ENCODE data around the gene LCN1. TPM values are rescaled to one million over a fixed set of nuclear protein-coding genes. Genes with fewer than 3 reads are reported as not detected.
A peak's percentile ranks its signal among the peaks of the same experiment; 100 is the strongest.

LCN1 gene
- total RNA-seq, 4 donors from 2014 or later, result not detected

- no peaks in the 10 kb centered on the region for H3K36me3 ChIP-seq
- WGBS, result 95% methylated on average over 24 of the region's 24 CpGs
- no peaks in the 10 kb centered on the region for H3K9me3 ChIP-seq
- no peak overlapping the region for H3K27ac ChIP-seq
- H3K27me3 ChIP-seq, result peaks cover 13% of the 10 kb centered on the region
- TF ChIP-seq CTCF (IDR thresholded peaks at IDR 0.05) (no peak), EP300 (IDR thresholded peaks at IDR 0.05) (no peak), POLR2AphosphoS5 (IDR thresholded peaks at IDR 0.05) (no peak)
- H3K4me1 ChIP-seq, result no peaks in the 10 kb centered on the region
- no peak overlapping the region for H3K4me3 ChIP-seq
- DNase-seq (ENCODE audit: low spot score in 2 of 2), result peak; percentile 37 to 72
Observed at GRCh38 chr9:135517407-135517822, 3.8 kb upstream of the LCN1 start.

GRCh38 chr9:135519179-135519971 lies 1.9 kb upstream of the LCN1 start:
- no peak for DNase-seq (ENCODE audit: low spot score in 2 of 2)
- Histone ChIP-seq H3K9me3 (no peaks in the 10 kb centered on the region), H3K4me1 (no peaks in the 10 kb centered on the region), H3K4me3 (no peak overlapping the region), H3K27me3 (peaks cover 28% of the 10 kb centered on the region), H3K27ac (no peak overlapping the region), H3K36me3 (no peaks in the 10 kb centered on the region)
- 91% methylated on average over 10 of the region's 10 CpGs for WGBS
- no peak for TF ChIP-seq EP300 (IDR thresholded peaks at IDR 0.05)
- TF ChIP-seq POLR2AphosphoS5 (IDR thresholded peaks at IDR 0.05), result no peak
- no peak for TF ChIP-seq CTCF (IDR thresholded peaks at IDR 0.05)
- TF ChIP-seq POLR2A (IDR thresholded peaks at IDR 0.05), result no peak

- Histone ChIP-seq H3K9me3 (no peaks in the 10 kb centered on the region), H3K4me3 (no peak overlapping the region), H3K27ac (no peak overlapping the region), H3K4me1 (no peaks in the 10 kb centered on the region), H3K36me3 (no peaks in the 10 kb centered on the region), H3K27me3 (peaks cover 43% of the 10 kb centered on the region)
- 84% methylated on average over 6 of the region's 11 CpGs for WGBS
- TF ChIP-seq EP300 (IDR thresholded peaks at IDR 0.05) (no peak), CTCF (IDR thresholded peaks at IDR 0.05) (no peak), POLR2AphosphoS5 (IDR thresholded peaks at IDR 0.05) (no peak), POLR2A (IDR thresholded peaks at IDR 0.05) (no peak)
- DNase-seq (ENCODE audit: low spot score in 2 of 2), result peak in 1 of 2 donors; percentile 62
Observed at GRCh38 chr9:135521608-135522095, 412 bp downstream of the LCN1 start.

- Histone ChIP-seq H3K4me1 (no peaks in the 10 kb centered on the region), H3K27me3 (peaks cover 47% of the 10 kb centered on the region), H3K9me3 (no peaks in the 10 kb centered on the region), H3K4me3 (no peak overlapping the region), H3K36me3 (no peaks in the 10 kb centered on the region), H3K27ac (no peak overlapping the region)
- 58% methylated on average over 12 of the region's 16 CpGs for WGBS
- peak in 1 of 2 donors; percentile 67 for DNase-seq (ENCODE audit: low spot score in 2 of 2)
- TF ChIP-seq POLR2AphosphoS5 (IDR thresholded peaks at IDR 0.05) (no peak), CTCF (IDR thresholded peaks at IDR 0.05) (no peak)
Observed at GRCh38 chr9:135522137-135522877, 1.1 kb downstream of the LCN1 start.

- Histone ChIP-seq H3K4me3 (no peak overlapping the region), H3K27ac (no peak overlapping the region), H3K4me1 (no peaks in the 10 kb centered on the region), H3K27me3 (peaks cover 52% of the 10 kb centered on the region), H3K36me3 (no peaks in the 10 kb centered on the region), H3K9me3 (no peaks in the 10 kb centered on the region)
- DNase-seq (ENCODE audit: low spot score in 2 of 2), result peak in 1 of 2 donors; percentile 69
- TF ChIP-seq CTCF (IDR thresholded peaks at IDR 0.05), result no peak
- TF ChIP-seq POLR2A (IDR thresholded peaks at IDR 0.05), result no peak
- TF ChIP-seq POLR2AphosphoS5 (IDR thresholded peaks at IDR 0.05), result no peak
- no peak for TF ChIP-seq EP300 (IDR thresholded peaks at IDR 0.05)
- WGBS, result no CpG with 5 or more reads among the region's 17 CpGs
Observed at GRCh38 chr9:135522931-135523330, 1.7 kb downstream of the LCN1 start.

Measured in suprapubic skin (tissue), 4 donors.